Measurements from ENCODE around the gene PLEKHM1. TPM values are rescaled to one million over a fixed set of nuclear protein-coding genes. Genes with fewer than 3 reads are reported as not detected.

Gene PLEKHM1
- polyA plus RNA-seq, 3 donors, result 12.8 to 41.5 (median 15.0) TPM

GRCh38 chr17:45411348-45412105, 79.0 kb downstream of the PLEKHM1 start:
- Mint-ChIP-seq H3K27ac (peak overlapping the region; percentile 94 to 98 (median 96)), H3K4me1 (peaks cover 81% of the 10 kb centered on the region), H3K9me3 (peaks cover 0 to 3% (median 0%) of the 10 kb centered on the region in 7 donors), H3K27me3 (ENCODE audit: low read depth in 3 of 3) (peaks cover 0 to 2% (median 0%) of the 10 kb centered on the region in 3 donors), H3K4me3 (peak overlapping the region; percentile 99), H3K36me3 (peaks cover 16 to 60% of the 10 kb centered on the region in 2 donors)
- Histone ChIP-seq H3K27me3 (ENCODE audit: control insufficient read depth in 2 of 2, insufficient read depth in 2 of 2, low read length in 2 of 2) (no peaks in the 10 kb centered on the region), H2AFZ (ENCODE audit: insufficient read depth, low read depth, low read length, poor library complexity, severe bottlenecking) (no peak overlapping the region), H3K27ac (ENCODE audit: low read depth in 1 of 2, low read length in 2 of 2) (peak overlapping the region; percentile 85 to 91), H3K9ac (ENCODE audit: insufficient read depth, low read length, poor library complexity, severe bottlenecking) (peak overlapping the region; percentile 77), H3K36me3 (replicated peaks in 1 of 2; ENCODE audit: control insufficient read depth in 1 of 2, insufficient read depth in 2 of 2, low read length in 2 of 2) (peaks cover 0 to 3% of the 10 kb centered on the region in 2 donors), H3K4me3 (replicated peaks in 1 of 3; ENCODE audit: low read depth in 2 of 3, low read length in 3 of 3) (peak overlapping the region in 1 of 3 experiments; percentile 99), H3K4me1 (ENCODE audit: control insufficient read depth in 1 of 2, insufficient read depth in 2 of 2, low read length in 2 of 2) (peaks cover 91 to 98% of the 10 kb centered on the region in 2 donors), H3K9me3 (replicated peaks in 1 of 2; ENCODE audit: control insufficient read depth in 1 of 2, insufficient read depth in 1 of 2, low read length in 2 of 2) (no peaks in the 10 kb centered on the region), H3K4me2 (replicated peaks; ENCODE audit: extremely low read depth, low read length, poor library complexity, severe bottlenecking) (peak overlapping the region; percentile 100), H3K79me2 (ENCODE audit: insufficient read depth, low read length) (peaks cover 88% of the 10 kb centered on the region), H4K20me1 (ENCODE audit: insufficient read depth, low read length) (peaks cover 37% of the 10 kb centered on the region)
- TF ChIP-seq, protein P1, sequence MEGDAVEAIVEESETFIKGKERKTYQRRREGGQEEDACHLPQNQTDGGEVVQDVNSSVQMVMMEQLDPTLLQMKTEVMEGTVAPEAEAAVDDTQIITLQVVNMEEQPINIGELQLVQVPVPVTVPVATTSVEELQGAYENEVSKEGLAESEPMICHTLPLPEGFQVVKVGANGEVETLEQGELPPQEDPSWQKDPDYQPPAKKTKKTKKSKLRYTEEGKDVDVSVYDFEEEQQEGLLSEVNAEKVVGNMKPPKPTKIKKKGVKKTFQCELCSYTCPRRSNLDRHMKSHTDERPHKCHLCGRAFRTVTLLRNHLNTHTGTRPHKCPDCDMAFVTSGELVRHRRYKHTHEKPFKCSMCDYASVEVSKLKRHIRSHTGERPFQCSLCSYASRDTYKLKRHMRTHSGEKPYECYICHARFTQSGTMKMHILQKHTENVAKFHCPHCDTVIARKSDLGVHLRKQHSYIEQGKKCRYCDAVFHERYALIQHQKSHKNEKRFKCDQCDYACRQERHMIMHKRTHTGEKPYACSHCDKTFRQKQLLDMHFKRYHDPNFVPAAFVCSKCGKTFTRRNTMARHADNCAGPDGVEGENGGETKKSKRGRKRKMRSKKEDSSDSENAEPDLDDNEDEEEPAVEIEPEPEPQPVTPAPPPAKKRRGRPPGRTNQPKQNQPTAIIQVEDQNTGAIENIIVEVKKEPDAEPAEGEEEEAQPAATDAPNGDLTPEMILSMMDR (IDR thresholded peaks at IDR 0.05), result no peak
- intact Hi-C loops (cut with micrococcal nuclease), result no loop called here
- peak; percentile 46 to 82 (median 49) for DNase-seq
- 50% methylated on average over 5 of the region's 5 CpGs for WGBS (ENCODE audit: insufficient coverage)

DNA sequence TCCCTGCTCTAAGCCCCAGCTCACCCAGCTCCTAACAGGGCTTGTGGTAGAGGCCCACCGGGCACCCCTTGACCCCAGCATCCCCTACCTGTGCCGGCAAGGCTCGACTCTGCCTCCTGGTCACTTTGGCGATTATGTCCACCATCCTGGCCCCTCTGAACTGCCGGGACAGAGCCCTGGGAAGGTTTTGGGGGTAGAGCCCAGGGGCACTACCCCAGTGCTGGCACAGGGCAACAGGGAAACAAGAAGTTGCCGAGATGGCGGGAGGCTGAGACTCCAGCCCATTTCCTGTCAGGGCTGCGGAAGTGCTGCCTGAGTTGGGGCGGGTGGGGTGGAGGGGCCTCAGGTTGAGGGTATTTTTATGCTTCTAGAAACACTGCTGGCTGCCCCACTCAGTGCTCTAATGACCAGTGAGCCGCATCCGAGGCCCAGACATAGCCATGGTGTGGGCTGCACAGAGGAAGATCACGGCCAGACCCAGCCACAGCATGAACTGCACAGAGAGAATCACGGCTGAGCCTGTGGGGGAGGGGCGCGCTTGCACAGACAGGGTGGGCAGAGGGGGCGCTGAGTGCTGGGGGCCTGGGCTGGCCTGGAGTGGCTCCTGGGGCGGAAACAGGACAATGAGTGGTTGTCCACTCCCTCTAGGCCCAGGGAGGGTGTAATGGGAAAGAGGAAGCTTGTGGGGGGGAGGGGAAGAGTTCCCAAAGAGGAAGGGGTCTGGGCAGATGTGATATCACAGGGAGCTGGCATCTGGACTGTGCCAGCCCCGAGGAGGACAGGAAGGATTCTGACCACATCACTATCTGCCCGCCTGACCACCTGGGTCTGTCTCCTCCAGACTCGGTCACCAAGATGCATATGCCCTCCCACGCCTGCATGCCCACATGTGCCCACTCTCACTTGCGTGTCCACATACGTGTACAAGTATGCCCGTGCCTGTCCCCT, 80.1 kb downstream of the PLEKHM1 start:
- H3K79me2 ChIP-seq (ENCODE audit: insufficient read depth, low read length), result peaks cover 88% of the 10 kb centered on the region
- H2AFZ ChIP-seq (ENCODE audit: insufficient read depth, low read depth, low read length, poor library complexity, severe bottlenecking), result no peak overlapping the region
- WGBS (ENCODE audit: insufficient coverage), result 5% methylated on average over 20 of the region's 24 CpGs
- DNase-seq, result peak; percentile 70 to 89 (median 80)
- intact Hi-C loops (cut with micrococcal nuclease), result no loop called here
- H3K27me3 Mint-ChIP-seq (ENCODE audit: low read depth in 3 of 3), result peaks cover 0 to 2% (median 0%) of the 10 kb centered on the region in 3 donors
- H3K4me3 ChIP-seq (replicated peaks in 1 of 3; ENCODE audit: low read depth in 2 of 3, low read length in 3 of 3), result peak overlapping the region; percentile 65 to 99 (median 82)
- TF ChIP-seq, protein P1 (IDR thresholded peaks at IDR 0.05), result no peak
- H3K9ac ChIP-seq (ENCODE audit: insufficient read depth, low read length, poor library complexity, severe bottlenecking), result peak overlapping the region; percentile 77
- H3K9me3 Mint-ChIP-seq, result peaks cover 0 to 3% (median 0%) of the 10 kb centered on the region in 7 donors
- peak overlapping the region; percentile 94 to 98 (median 96) for H3K27ac Mint-ChIP-seq
- H3K27ac ChIP-seq (ENCODE audit: low read depth in 1 of 2, low read length in 2 of 2), result peak overlapping the region; percentile 85 to 91
- peaks cover 6 to 9% of the 10 kb centered on the region in 2 donors for H3K36me3 ChIP-seq (replicated peaks in 1 of 2; ENCODE audit: control insufficient read depth in 1 of 2, insufficient read depth in 2 of 2, low read length in 2 of 2)
- peaks cover 17 to 61% of the 10 kb centered on the region in 2 donors for H3K36me3 Mint-ChIP-seq
- no peaks in the 10 kb centered on the region for H3K9me3 ChIP-seq (replicated peaks in 1 of 2; ENCODE audit: control insufficient read depth in 1 of 2, insufficient read depth in 1 of 2, low read length in 2 of 2)
- no peaks in the 10 kb centered on the region for H3K27me3 ChIP-seq (ENCODE audit: control insufficient read depth in 2 of 2, insufficient read depth in 2 of 2, low read length in 2 of 2)
- H3K4me3 Mint-ChIP-seq, result peak overlapping the region; percentile 99
- H3K4me1 Mint-ChIP-seq, result peaks cover 85% of the 10 kb centered on the region
- peaks cover 93 to 98% of the 10 kb centered on the region in 2 donors for H3K4me1 ChIP-seq (ENCODE audit: control insufficient read depth in 1 of 2, insufficient read depth in 2 of 2, low read length in 2 of 2)
- H3K4me2 ChIP-seq (replicated peaks; ENCODE audit: extremely low read depth, low read length, poor library complexity, severe bottlenecking), result peak overlapping the region; percentile 100
- H4K20me1 ChIP-seq (ENCODE audit: insufficient read depth, low read length), result peaks cover 48% of the 10 kb centered on the region

All from CD14-positive monocyte (primary cell).